AG09309 (cell line): ENCODE measurements around the gene MICAL1.

Experiments used
- DNase-seq: peaks from one replicate; pipeline ENCODE4 v3.0.0-alpha.2; 2010; ENCODE audit warnings: low read depth
- H3K4me3 ChIP-seq: 2 replicates; pipeline ENCODE4 v1.5.1; 2011; ENCODE audit warnings: mild to moderate bottlenecking, low read depth, low read length, moderate library complexity; ENCODE audit not compliant: control insufficient read depth
- CTCF ChIP-seq: IDR thresholded peaks from 2 replicates; pipeline ENCODE4 v1.5.1; 2011; ENCODE audit warnings: mild to moderate bottlenecking, low read depth, low read length, inconsistent platforms; ENCODE audit not compliant: insufficient read depth, control insufficient read depth; ENCODE audit errors: missing control alignments

MICAL1 gene

GRCh38 chr6:109453156-109453555, 2.4 kb downstream of the MICAL1 start:
- H3K4me3 ChIP-seq: no peak overlapping the region
- TF ChIP-seq CTCF: no peak
- no peak for DNase-seq

- DNase-seq: no peak
- TF ChIP-seq CTCF: no peak
- H3K4me3 ChIP-seq: no peak overlapping the region
Measured at GRCh38 chr6:109452181-109452580, 3.4 kb downstream of the MICAL1 start.

GRCh38 chr6:109451376-109451775, 4.2 kb downstream of the MICAL1 start:
- H3K4me3 ChIP-seq: no peak overlapping the region
- DNase-seq: no peak
- TF ChIP-seq CTCF: no peak

GRCh38 chr6:109450801-109451200, 4.8 kb downstream of the MICAL1 start:
- no peak overlapping the region for H3K4me3 ChIP-seq
- TF ChIP-seq CTCF: no peak

GRCh38 chr6:109449795-109450673, 5.5 kb downstream of the MICAL1 start:
- DNase-seq: no peak
- H3K4me3 ChIP-seq: no peak overlapping the region
- no peak for TF ChIP-seq CTCF

More at GRCh38 chr6:109450801-109451200, 4.8 kb downstream of the MICAL1 start:
- no peak for DNase-seq

GRCh38 chr6:109449064-109449794, 6.3 kb downstream of the MICAL1 start:
- DNase-seq: no peak
- no peak for TF ChIP-seq CTCF
- H3K4me3 ChIP-seq: no peak overlapping the region
